ENCODE data around the gene DOCK4. TPM values are rescaled to one million over a fixed set of nuclear protein-coding genes. Genes with fewer than 3 reads are reported as not detected.

The DOCK4 gene
- total and polyA plus RNA-seq, 4 donors, result 7.2 to 48.9 (median 12.8) TPM

- 77% methylated on average over 15 of the region's 15 CpGs for WGBS
These were observed 251.5 kb downstream of the DOCK4 start for GRCh38 chr7:111954474-111955381.

GRCh38 chr7:111954056-111954455 lies 252.1 kb downstream of the DOCK4 start:
- Histone ChIP-seq H3K36me3 (ENCODE audit: control insufficient read depth in 4 of 4, insufficient read depth in 3 of 4, low read depth in 1 of 4, low read length in 3 of 4) (no peaks in the 10 kb centered on the region), H3K4me1 (ENCODE audit: control insufficient read depth in 4 of 4, insufficient read depth in 4 of 4, low read length in 3 of 4) (peaks cover 2 to 16% (median 7%) of the 10 kb centered on the region in 4 donors), H3K9ac (ENCODE audit: low read depth in 1 of 2, low read length in 2 of 2) (peak overlapping the region in 1 of 2 donors; percentile 28), H3K9me3 (ENCODE audit: control insufficient read depth in 4 of 4, low read length in 3 of 4) (no peaks in the 10 kb centered on the region), H3K27ac (ENCODE audit: low read depth in 1 of 2, low read length in 2 of 2) (peak overlapping the region; percentile 72 to 78), H3K27me3 (ENCODE audit: control insufficient read depth in 4 of 4, insufficient read depth in 4 of 4, low read length in 3 of 4) (no peaks in the 10 kb centered on the region), H3K4me3 (ENCODE audit: low read depth in 1 of 3, low read length in 3 of 3) (no peak overlapping the region)
- DNase-seq (ENCODE audit: low spot score), result no peak
- 93% methylated on average over 5 of the region's 5 CpGs for WGBS
- TF ChIP-seq TAF1 (conservative IDR thresholded peaks at IDR 0.05) (no peak), CTCF (IDR thresholded peaks at IDR 0.05; ENCODE audit: low read depth, low read length, missing input control) (no peak), REST (IDR thresholded peaks at IDR 0.05) (no peak), EGR1 (IDR thresholded peaks at IDR 0.05; ENCODE audit: low read depth in 2 of 2) (no peak), GABPA (IDR thresholded peaks at IDR 0.05 in 1 of 2, conservative IDR thresholded peaks at IDR 0.05 in 1 of 2) (no peak), RXRA (IDR thresholded peaks at IDR 0.05) (no peak), SP1 (IDR thresholded peaks at IDR 0.05) (no peak), FOXA2 (IDR thresholded peaks at IDR 0.05) (no peak), ZBTB33 (IDR thresholded peaks at IDR 0.05) (no peak), JUND (IDR thresholded peaks at IDR 0.05) (no peak)

More at GRCh38 chr7:111954474-111955381, 251.5 kb downstream of the DOCK4 start:
- Histone ChIP-seq H3K4me3 (ENCODE audit: low read depth in 1 of 3, low read length in 3 of 3) (no peak overlapping the region), H3K9me3 (ENCODE audit: control insufficient read depth in 4 of 4, low read length in 3 of 4) (no peaks in the 10 kb centered on the region), H3K36me3 (ENCODE audit: control insufficient read depth in 4 of 4, insufficient read depth in 3 of 4, low read depth in 1 of 4, low read length in 3 of 4) (no peaks in the 10 kb centered on the region), H3K9ac (ENCODE audit: low read depth in 1 of 2, low read length in 2 of 2) (no peak overlapping the region), H3K27ac (ENCODE audit: low read depth in 1 of 2, low read length in 2 of 2) (peak overlapping the region; percentile 72 to 78), H3K4me1 (ENCODE audit: control insufficient read depth in 4 of 4, insufficient read depth in 4 of 4, low read length in 3 of 4) (peaks cover 2 to 18% (median 7%) of the 10 kb centered on the region in 4 donors), H3K27me3 (ENCODE audit: control insufficient read depth in 4 of 4, insufficient read depth in 4 of 4, low read length in 3 of 4) (no peaks in the 10 kb centered on the region)
- TF ChIP-seq HNF4A (conservative IDR thresholded peaks at IDR 0.05), result no peak
- peak; percentile 76 for TF ChIP-seq NR2F2 (IDR thresholded peaks at IDR 0.05)
- TF ChIP-seq RXRA (IDR thresholded peaks at IDR 0.05), result no peak
- TF ChIP-seq ZBTB33 (IDR thresholded peaks at IDR 0.05), result no peak
- DNase-seq (ENCODE audit: low spot score), result no peak

Data from liver (tissue), 9 donors.